ENCODE measurements around the gene B3GALT6.
A peak's percentile ranks its signal among the peaks of the same experiment; 100 is the strongest.

The B3GALT6 gene

DNA sequence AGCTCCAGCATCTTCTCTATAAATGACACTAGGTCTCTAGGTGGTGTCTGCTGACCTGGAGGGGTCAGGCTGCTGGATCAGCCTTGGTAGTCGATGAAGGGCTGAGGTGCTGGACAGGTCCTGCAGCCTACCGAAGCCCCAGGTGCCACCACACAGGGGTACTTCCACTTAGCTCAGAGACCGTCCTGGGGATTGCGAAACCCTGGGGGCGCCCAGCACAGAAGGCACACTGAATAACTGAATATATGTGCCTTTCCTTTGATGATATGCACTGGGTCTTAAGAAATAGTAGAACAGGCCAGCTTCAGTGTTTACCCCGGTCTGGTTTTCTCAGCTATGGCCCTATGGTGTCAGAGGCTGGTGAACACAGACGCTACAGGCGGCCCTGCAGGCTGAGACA, 30.7 kb downstream of the B3GALT6 start:
- DNase-seq (ENCODE audit: low read depth, low spot score) = no peak

DNA sequence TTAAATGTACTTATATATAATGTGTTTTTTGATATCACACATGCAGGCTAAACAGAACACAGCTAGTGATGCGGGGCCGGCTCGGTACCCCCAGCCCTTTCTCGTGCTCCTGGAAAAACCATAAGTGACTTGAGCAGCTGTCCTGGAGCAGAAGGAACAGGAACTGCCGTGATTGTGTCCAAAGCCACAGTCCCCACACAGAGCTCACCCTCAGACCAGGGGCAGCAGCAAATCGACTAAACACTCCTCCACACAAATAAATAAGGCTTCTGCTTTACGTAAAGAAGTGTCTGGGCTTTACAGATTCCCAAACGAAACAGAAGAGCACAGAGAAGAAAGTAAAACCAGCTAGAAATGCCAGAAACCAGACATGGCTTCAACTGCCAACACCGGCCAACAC, 32.0 kb downstream of the B3GALT6 start:
- DNase-seq (ENCODE audit: low read depth, low spot score) = no peak

DNA sequence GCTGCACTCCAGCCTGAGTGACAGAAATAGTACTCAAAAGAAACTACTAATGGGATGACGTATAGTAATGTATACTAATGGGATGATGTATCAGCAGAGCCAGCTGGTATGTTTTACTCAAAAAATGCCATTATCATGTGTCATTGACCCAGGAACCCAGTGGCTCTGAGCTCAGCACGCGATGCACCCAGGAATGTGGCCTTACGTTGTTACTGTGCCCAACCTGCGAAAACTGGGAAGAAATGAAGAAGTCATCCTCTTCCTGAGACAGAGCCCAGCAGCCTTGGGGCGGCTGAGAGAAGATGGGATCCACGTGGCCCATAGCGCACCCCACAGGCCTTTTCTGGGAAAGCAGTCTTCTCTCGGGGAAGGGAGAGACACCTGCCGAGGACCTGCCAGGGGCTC, 32.8 kb downstream of the B3GALT6 start:
- DNase-seq (ENCODE audit: low read depth, low spot score) = peak; percentile 44

DNA sequence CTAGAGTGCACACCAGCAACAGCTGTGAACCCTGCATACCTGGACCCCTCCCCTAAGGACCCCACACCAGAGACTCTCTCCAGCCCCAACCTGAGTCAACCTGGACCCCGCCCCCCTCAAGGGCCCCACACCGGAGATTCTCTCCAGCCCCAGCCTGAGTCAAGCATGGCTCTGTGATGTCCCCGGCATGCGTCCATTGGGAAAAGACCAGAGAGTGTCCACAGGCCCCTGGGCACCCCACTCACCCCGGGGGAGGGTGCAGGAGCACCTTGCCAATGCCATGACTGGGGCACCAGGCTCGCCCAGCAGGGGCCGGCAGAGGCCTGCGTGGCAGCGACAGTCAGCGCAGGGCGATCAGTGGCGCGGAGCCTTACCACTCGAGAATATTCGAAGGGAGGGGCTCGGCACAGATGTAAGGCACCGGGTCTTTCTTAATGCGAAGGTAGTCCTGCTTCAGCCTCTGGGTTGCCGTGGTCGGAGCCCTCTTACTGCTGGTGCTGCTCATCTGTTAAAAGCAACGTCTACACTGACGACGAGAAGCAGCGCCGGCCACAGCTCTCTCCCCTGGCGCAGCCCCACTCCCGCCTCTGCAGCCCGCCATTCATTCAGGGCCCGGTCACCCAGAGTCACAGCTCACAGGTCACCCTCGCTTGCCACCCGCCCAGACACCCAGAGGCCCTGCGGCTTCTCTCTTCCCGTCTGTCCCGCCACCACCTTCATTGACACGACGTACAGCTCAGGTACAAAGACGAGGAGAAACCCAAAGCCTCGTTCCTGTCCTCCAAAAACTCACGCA, 35.6 kb downstream of the B3GALT6 start:
- DNase-seq (ENCODE audit: low read depth, low spot score) = no peak

DNA sequence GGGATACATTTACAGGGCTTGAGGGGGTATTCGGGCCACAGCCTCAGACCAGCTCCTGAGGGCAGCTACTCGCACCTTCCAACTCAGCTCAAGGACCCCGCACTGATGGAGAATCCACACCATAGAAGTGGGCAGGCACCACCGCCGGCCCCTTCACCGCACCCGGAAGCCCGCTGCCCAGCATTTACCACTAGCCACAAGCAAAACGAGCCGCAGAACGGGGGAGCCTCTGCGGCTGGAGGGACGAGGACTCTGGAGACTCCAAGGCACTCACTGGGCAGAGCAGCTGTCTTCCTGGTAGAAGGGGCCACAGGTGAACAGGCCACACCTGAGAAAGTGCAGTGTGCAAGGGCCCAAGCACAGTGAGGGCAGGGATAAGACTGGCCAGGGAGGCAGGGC, 36.2 kb downstream of the B3GALT6 start:
- DNase-seq (ENCODE audit: low read depth, low spot score) = no peak

DNA sequence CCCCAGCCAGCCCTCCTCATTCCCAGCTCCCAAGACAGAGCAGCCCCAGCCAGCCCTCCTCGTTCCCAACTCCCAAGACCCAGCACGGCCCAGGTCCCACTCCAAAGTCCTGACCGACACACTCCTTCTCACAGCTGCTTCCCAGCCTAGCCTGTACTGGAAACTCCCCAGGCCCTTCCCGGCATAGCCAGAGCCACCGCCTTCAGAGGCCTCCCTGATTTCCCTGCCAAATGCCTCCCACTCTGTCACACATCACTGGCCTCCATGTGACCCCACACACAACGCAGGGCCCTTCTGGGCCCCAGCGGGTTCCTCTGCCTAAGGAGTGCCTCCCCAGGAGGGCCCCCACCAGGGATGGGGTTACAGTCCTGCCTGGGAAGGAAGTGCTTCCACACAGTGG, 38.8 kb downstream of the B3GALT6 start:
- no peak for DNase-seq (ENCODE audit: low read depth, low spot score)

DNA sequence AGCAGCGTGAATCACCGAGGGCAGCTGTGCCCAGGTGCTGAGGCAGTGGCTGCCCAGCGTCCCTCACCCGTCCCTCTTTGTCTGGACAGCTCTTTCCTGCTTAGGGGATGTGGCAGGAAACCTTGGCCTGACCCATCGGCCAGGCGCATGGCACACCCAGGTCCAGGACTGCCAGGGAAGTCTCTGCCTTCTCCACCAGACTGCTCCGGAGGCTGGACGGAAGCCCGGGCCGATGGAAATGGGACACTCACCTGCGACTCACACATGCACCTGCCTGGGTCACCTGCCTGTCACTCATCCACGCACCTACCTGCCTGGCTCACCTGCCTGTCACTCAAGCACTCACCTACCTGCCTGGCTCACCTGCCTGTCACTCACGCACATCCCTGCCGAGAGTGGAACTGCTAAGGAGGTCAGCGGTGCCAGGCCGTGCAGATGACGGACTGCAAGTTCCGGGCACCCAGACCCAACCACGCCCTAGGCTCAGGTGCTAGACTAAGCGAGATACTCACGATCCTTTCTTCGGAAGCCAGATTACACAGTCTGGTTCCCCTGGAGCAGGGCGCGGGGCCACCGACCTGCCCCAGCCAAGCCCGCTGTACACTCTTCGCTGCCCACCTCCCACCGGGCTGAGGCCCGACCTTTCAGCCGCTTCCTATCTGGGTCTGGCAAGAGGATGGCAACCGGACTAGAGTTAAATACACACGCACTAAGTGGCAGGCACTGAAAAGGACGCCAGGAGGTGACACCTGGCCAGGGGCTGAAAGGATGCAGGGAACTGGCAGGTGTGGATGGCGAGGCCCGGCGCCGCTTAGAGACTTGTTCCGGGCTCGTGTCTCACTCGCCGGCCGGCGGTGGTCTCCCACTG, 40.5 kb downstream of the B3GALT6 start:
- no peak for DNase-seq (ENCODE audit: low read depth, low spot score)

DNA sequence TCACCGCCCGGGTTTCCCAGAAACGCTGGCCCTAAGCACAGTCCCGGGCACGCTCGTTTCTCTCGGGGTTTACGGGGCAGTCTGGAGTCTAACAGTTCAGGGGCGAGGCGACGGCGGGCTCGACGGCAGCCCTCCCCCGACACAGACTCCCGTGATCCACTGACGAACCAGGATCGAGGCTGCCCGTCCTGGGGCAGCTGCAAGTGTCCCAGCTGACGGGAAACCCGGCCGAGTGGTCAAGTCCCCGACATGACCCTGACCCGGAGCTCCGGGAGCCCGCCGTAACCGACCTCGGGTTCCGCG, 41.1 kb downstream of the B3GALT6 start:
- DNase-seq (ENCODE audit: low read depth, low spot score) = no peak

DNA sequence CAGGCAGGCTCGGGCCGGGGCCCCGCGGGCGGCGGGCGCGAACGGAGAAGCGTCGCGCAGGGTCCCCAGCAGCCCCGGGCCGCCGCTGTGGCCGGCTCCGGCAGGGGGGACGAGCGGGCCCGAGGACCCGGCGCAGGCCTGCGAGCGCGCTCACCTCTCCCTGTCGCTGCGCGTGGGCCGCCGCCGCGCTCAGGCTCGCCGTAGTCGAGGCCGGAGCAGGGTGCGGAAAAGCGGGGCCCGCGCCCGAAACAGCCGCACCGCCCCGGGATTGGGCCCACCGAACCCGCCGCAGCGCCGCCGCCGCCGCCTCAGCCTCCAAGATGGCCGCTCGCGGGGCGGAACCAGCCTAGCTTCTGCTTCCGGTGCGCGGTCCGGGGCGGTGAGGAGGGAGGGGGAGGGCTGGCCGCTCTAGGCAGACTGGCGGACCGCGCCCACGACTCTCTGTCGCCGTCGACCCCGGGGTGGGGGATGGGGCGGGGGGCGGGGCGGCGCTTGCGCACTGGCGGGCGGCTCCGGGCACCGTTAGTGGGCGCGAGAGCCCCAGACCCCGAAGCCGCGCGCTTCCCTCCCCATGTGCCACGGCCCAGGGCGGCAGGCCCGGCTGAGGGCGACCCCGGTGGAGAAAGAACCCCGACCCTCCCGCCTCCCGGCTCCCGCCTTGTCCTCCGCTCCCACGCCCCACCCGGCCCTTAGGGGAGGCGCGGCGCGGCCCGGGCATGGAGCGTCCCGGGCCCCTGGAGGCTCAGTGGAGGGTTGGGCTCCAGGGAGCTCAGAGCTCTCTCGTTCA, 41.7 kb downstream of the B3GALT6 start, which contains the start of gene UBE2J2:
Gene UBE2J2 (minus strand): TSS at position 343 of the 787 bp plus-strand sequence. CDS start 5,862 bp downstream, outside the sequence.
- DNase-seq (ENCODE audit: low read depth, low spot score) = peak; percentile 47

DNA sequence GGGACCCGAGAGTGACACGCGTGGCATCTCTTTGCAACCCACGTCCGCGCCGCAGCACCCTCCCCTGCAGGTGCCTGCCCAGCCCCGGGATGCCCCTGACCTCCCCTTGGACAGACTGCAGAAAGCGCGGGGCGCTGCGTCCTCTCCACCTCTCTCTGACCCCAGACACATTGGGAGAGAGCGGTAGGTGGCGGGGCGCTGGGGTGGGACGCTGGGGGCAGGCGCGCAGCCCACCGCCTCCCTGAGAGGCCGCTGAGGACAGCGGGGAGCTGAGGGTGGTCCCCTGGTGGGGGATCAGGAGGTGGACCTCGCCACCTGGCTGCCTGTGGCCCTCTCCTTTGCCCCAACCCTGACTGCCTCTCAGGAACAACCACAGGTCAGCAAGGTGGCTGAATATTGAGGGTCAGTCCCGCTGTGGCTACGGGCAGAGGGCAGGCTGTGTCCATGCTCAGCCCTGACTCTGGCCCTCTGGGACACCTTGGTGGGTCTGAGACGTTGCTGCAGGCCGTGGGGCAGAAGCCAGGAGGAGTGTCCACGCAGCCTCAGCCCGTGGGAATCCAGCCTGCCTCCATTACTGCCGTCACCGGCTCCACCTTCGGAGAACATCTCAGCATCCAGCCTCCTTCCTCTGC, 42.4 kb downstream of the B3GALT6 start:
- DNase-seq (ENCODE audit: low read depth, low spot score) = no peak

DNA sequence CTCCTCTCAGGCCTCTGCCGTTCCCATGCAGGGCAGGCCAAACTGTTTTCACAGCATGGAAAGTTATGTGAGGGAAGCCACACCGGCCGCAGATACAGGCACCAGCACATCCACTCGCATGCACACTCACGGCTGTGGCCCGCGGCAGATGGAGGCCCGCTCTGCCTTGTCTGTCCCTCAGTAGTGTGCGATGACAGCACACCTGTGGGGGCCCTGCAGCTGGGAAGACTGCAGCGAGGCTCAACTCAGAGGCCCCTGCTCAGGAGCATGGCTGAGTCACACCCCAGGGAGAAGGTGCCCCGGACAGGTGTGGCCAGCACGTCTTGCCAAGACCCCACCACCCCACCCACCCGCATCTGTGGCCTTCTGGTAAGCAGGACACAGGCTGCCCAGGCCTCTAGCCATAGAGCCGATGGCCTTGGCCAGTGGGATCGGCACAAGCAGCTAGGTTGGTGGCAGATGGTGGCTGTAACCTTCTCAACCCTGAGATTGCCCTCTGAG, 42.9 kb downstream of the B3GALT6 start:
- DNase-seq (ENCODE audit: low read depth, low spot score) = no peak

DNA sequence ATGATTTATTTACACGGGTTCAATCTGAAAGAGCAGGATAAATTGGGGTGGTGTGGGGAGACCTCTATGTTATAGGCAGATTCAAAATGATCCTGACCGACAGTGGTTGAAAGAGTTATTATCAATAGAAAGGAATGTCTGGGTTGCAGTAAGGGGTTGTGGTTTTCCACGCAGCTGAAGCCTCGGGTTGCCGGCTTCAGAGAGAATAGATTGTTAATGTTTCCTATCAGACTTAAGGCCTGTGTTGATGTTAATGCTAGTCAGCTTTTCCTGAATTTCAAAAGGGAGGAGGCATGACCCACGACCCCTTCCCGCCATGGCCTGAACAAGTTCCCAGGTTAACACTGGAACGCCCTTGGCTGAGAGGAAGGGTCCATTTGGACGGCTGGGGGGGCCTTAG, 43.8 kb downstream of the B3GALT6 start:
- DNase-seq (ENCODE audit: low read depth, low spot score) = no peak

DNA sequence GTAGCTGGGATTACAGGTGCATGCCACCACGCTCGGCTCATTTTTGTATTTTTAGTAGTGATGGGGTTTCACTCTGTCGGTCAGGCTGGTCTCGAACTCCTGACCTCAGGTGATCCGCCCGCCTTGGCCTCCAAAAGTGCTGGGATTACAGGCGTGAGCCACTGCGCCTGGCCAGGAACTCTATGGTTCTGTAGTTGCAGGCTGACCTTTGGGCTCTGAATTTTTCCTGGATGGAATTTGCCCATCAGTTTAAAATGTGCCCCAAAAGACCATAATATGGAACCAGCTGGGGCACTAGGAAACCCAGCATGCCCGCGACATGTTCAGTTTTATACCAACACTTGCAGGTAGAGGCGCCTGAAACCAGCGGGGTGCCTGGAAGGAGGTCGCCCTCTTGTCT, 46.6 kb downstream of the B3GALT6 start:
- no peak for DNase-seq (ENCODE audit: low read depth, low spot score)

DNA sequence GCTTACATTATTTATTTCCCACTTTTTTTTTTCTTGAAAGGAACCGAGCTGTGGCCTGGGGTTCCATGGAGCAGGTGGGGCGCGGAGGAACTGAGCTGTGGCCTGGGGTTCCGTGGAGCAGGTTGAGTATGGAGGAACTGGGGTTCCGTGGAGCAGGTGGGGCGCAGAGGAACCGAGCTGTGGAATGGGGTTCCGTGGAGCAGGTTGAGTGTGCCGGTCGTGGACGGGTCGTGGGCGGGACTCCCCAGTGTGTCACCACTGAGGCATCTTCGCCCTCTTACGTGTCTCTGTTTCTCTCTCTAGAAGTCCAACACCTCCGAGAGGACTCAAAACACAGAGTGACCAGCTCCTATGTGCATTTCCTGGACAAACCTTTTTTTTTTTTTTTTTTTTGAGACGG, 47.0 kb downstream of the B3GALT6 start:
- DNase-seq (ENCODE audit: low read depth, low spot score) = no peak

DNA sequence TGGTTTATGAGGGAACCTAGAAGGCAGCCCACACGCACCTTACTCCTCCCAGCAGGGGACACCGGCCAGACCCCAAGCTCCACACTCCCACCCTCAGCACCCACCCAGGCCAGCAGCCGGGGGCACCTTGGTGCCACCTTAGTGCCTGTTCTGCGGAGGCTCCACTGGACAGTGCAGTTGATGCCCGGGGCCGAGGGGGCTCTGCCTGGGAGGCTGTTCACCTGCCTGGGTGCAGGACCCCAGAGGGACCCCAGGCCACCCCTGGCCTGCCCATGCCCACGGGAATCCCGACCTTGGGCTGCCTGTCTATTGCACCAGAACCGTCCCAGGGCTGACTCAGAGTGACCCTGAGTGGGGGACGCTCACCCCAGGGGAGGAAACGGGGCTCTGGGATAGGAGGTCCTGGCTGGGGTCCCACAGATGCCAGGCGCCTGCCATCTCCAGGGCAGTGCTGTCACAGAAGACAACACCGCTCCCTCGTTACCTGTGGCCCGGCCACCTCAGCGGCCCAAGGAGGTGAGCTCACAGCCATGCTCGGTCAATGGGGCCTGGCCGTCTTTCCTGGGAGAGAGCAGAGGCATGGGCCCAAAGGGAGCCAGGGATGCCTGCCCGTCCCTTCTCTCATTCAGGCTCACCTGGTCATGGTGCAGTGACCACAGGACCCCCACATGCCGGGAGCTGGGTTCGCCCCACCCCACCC, 48.9 kb downstream of the B3GALT6 start:
- no peak for DNase-seq (ENCODE audit: low read depth, low spot score)

DNA sequence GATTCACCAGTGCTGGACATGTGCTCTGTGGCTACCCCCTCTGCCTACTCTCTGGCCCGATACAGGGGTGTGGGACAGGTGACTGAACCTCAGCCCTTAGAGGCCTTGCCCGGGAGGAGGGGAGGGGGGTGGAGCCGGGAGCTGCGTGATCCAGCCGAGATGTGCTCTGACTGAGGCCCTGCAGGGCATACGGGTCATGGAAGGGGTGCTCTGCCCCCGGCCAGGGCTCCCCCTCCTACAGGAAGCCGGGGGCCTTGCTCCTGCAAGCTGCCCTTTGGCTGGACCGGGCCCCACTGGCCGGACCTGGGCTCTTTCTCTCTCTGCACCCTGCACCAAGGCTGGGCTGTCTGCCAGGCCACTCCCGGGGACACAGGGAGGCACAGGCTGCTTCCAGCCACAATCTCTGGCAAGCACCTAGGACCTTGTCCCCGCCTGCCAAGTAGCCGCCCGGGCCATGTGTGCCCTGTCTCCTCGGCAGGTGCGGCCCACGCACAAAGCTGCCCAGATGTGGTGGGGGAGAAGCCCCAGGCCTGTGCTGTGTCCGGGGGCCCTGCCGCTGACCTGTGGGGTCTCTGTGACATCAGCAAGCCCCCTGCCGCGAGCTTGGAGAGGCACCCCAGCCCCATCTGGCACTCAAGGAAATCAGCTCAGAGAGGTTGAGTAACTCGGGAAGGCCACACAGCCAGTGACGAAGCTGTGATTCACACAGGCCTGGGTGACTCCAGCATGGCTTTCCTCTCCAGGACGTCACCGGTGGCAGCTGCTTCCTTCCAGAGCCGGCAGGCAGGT, 49.7 kb downstream of the B3GALT6 start:
- DNase-seq (ENCODE audit: low read depth, low spot score) = no peak

DNA sequence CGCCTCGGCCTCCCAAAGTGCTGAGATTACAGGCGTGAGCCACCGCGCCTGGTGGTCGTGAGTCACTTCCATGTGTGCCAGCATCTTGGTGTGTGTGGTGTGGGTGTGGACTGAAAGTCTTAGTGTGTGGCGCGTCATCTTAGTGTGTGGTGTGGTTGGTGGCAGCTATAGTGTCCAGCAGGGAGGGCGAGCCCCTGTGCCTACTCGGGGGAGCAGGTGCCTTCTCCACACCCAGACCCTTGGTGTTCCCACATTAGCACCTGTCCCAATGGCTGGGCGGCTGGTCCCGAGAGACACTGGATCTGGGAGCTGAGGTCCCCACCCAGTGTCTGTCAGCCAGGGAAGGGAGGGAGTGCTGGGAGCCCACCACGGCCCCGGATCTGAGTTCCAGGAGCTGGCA, 51.0 kb downstream of the B3GALT6 start:
- no peak for DNase-seq (ENCODE audit: low read depth, low spot score)

DNA sequence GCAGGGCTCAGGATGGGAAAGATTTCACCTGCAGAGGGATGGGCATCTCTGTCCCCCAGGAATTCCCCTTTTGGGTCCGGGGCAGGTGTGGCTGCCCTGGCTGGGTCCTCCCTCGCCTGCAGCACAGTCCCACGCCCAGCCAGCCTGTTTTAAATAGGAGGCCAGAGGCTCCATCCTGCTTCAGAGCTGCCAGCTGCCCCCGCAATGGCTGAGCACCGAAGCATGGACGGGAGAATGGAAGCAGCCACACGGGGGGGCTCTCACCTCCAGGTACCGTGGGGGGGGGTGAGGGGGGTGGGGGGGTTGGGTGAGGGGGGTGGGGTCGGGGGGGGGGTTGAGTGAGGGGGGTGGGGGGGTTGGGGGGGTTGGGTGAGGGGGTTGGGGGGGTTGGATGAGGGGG, 51.8 kb downstream of the B3GALT6 start:
- DNase-seq (ENCODE audit: low read depth, low spot score) = no peak
